ENCODE results near the gene ZNF48.

Gene ZNF48

GRCh38 chr16:30417529-30418349 is 22.5 kb downstream of the ZNF48 start:
- Histone ChIP-seq H3K4me2 (peak overlapping the region; percentile 88), H3K27ac (peak overlapping the region; percentile 68), H3K4me1 (ENCODE audit: low read depth, poor library complexity, severe bottlenecking) (peaks cover 39% of the 10 kb centered on the region), H4K20me1 (ENCODE audit: insufficient read depth) (no peaks in the 10 kb centered on the region), H3K79me2 (ENCODE audit: insufficient read depth, low read depth) (peaks cover 1% of the 10 kb centered on the region; the same call in 1 of the 2 replicates), H2AFZ (ENCODE audit: low read depth) (peak overlapping the region; percentile 78), H3K4me3 (IDR thresholded peaks at IDR 0.05; ENCODE audit: insufficient read depth, low read depth, low read length) (no peak overlapping the region), H3K36me3 (ENCODE audit: insufficient read depth) (no peaks in the 10 kb centered on the region), H3K27me3 (ENCODE audit: insufficient read depth, low read depth) (no peaks in the 10 kb centered on the region), H3K9ac (peak overlapping the region; percentile 59)
- TF ChIP-seq CTCF (conservative IDR thresholded peaks at IDR 0.05; ENCODE audit: low read depth, low read length) = no peak

DNA sequence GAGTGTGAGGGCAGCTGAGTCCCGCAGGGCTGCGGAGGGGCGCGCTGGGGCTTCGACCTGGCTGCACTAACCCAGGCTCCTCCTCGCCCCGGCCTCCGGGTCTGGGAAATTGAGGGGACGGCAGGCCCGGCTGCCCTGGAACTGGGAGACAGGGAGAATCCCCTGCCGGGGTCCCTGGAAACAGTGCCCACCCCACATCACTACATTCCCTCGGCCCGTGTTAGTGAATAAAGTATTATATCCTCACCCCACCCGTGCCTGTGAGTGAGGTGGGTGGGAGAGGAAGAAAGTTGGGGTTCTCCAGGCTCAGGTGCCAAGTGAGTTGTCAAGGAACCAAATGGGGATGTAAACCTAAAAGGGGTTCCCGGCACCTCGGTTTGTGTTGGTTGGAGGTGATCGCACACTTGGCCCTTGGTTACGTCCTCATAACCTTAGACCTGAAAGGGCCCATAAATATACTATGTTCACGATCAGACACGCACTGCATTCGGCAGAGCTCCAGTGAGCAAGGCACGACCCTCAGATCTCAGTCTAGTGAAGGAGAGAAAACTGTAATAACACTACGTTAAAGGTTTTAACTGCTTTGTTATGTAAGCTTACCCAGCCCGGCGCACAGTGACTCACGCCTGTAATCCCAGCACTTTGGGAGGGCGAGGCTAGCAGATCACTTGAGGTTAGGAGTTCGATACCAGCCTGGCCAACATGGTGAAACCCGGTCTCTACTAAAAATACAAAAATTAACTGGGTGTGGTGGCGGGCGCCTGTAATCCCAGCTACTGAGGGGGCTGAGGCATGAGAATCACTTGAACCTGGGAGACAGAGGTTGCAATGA is 23.3 kb downstream of the ZNF48 start:
- H3K4me3 ChIP-seq (IDR thresholded peaks at IDR 0.05; ENCODE audit: insufficient read depth, low read depth, low read length) = no peak overlapping the region
- peak overlapping the region; percentile 88 for H3K4me2 ChIP-seq
- H3K4me1 ChIP-seq (ENCODE audit: low read depth, poor library complexity, severe bottlenecking) = peaks cover 35% of the 10 kb centered on the region
- no peak; the same call in 1 of the 2 replicates for TF ChIP-seq CTCF (conservative IDR thresholded peaks at IDR 0.05; ENCODE audit: low read depth, low read length)
- H3K79me2 ChIP-seq (ENCODE audit: insufficient read depth, low read depth) = no peaks in the 10 kb centered on the region; the same call in 1 of the 2 replicates
- H3K27me3 ChIP-seq (ENCODE audit: insufficient read depth, low read depth) = no peaks in the 10 kb centered on the region
- H3K36me3 ChIP-seq (ENCODE audit: insufficient read depth) = 0 out of 2 replicates have a peak, but pooled peaks cover 3% of the 10 kb centered on the region
- H3K27ac ChIP-seq = peak overlapping the region; percentile 68
- H3K9ac ChIP-seq = peak overlapping the region; percentile 59
- peak overlapping the region; percentile 78 for H2AFZ ChIP-seq (ENCODE audit: low read depth)
- H4K20me1 ChIP-seq (ENCODE audit: insufficient read depth) = no peaks in the 10 kb centered on the region

- no peaks in the 10 kb centered on the region for H4K20me1 ChIP-seq (ENCODE audit: insufficient read depth)
- H3K4me2 ChIP-seq = no peak overlapping the region
- H3K4me3 ChIP-seq (IDR thresholded peaks at IDR 0.05; ENCODE audit: insufficient read depth, low read depth, low read length) = no peak overlapping the region
- no peak overlapping the region for H2AFZ ChIP-seq (ENCODE audit: low read depth)
- H3K4me1 ChIP-seq (ENCODE audit: low read depth, poor library complexity, severe bottlenecking) = peaks cover 23% of the 10 kb centered on the region
- no peak overlapping the region for H3K27ac ChIP-seq
- H3K36me3 ChIP-seq (ENCODE audit: insufficient read depth) = peaks cover 9% of the 10 kb centered on the region; the same call in 1 of the 2 replicates
- peaks cover 8% of the 10 kb centered on the region; the same call in 1 of the 2 replicates for H3K79me2 ChIP-seq (ENCODE audit: insufficient read depth, low read depth)
- no peaks in the 10 kb centered on the region for H3K27me3 ChIP-seq (ENCODE audit: insufficient read depth, low read depth)
- TF ChIP-seq CTCF (conservative IDR thresholded peaks at IDR 0.05; ENCODE audit: low read depth, low read length) = no peak
- H3K9ac ChIP-seq = no peak overlapping the region
Observed at GRCh38 chr16:30421010-30421409, 25.8 kb downstream of the ZNF48 start.

DNA sequence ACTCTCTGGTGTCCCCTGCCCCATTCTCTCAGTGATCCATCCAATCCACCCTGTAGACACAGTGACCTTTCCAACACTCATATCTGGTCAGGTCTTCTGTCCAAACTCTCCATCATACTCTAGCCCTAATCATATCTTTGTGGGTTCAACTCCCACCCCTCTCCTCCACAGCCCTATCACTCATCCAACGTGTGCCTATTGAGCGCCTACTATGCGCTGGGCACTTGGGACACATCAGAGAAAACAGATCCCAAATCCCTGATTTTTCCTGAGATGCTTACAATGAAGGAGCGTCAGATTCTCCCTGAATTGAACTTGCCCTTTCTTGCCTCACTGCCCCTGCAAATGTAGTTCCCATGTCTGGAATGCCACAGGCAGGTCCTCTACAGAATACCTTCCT is 32.8 kb downstream of the ZNF48 start:
- Histone ChIP-seq H3K27me3 (ENCODE audit: insufficient read depth, low read depth) (no peaks in the 10 kb centered on the region), H3K9ac (no peak overlapping the region), H3K79me2 (ENCODE audit: insufficient read depth, low read depth) (peaks cover 36% of the 10 kb centered on the region), H3K4me3 (IDR thresholded peaks at IDR 0.05; ENCODE audit: insufficient read depth, low read depth, low read length) (no peak overlapping the region), H4K20me1 (ENCODE audit: insufficient read depth) (no peaks in the 10 kb centered on the region), H3K27ac (no peak overlapping the region), H3K4me2 (peak overlapping the region; percentile 91; the same call in 1 of the 2 replicates), H3K36me3 (ENCODE audit: insufficient read depth) (peaks cover 9% of the 10 kb centered on the region; the same call in 1 of the 2 replicates), H3K4me1 (ENCODE audit: low read depth, poor library complexity, severe bottlenecking) (peaks cover 15% of the 10 kb centered on the region), H2AFZ (ENCODE audit: low read depth) (no peak overlapping the region)
- TF ChIP-seq CTCF (conservative IDR thresholded peaks at IDR 0.05; ENCODE audit: low read depth, low read length) = no peak
